ENCODE data around the gene IRF2BPL.
A peak's percentile ranks its signal among the peaks of the same experiment; 100 is the strongest.

IRF2BPL gene

GRCh38 chr14:77064521-77065178 lies 36.1 kb upstream of the IRF2BPL start:
- H4K5ac ChIP-seq (ENCODE audit: low read length) = no peak overlapping the region
- no peak overlapping the region for H3K9ac ChIP-seq (ENCODE audit: low read length)
- H3K36me3 ChIP-seq (ENCODE audit: control insufficient read depth, insufficient read depth, low read length) = no peaks in the 10 kb centered on the region
- no peak overlapping the region for H3K23ac ChIP-seq (ENCODE audit: low read length)
- H3K4me1 ChIP-seq (ENCODE audit: control insufficient read depth, low read depth, low read length) = no peaks in the 10 kb centered on the region
- no peak overlapping the region for H3K4me2 ChIP-seq (ENCODE audit: low read length)
- H3K4me3 ChIP-seq (ENCODE audit: low read length) = no peak overlapping the region
- H2BK5ac ChIP-seq (ENCODE audit: low read length) = no peak overlapping the region
- no peaks in the 10 kb centered on the region for H3K79me1 ChIP-seq (ENCODE audit: low read length)
- H3K27ac ChIP-seq (ENCODE audit: low read depth, low read length) = no peak overlapping the region
- no peaks in the 10 kb centered on the region for H3K79me2 ChIP-seq (ENCODE audit: control insufficient read depth, insufficient read depth, low read length)
- DNase-seq = no peak
- no peak overlapping the region for H4K8ac ChIP-seq (ENCODE audit: low read depth, low read length)
- H3K27me3 ChIP-seq (ENCODE audit: insufficient read depth, low read length, poor library complexity) = no peaks in the 10 kb centered on the region
- no peak overlapping the region for H2BK15ac ChIP-seq (replicated peaks; ENCODE audit: low read depth)
- no peak overlapping the region for H3K56ac ChIP-seq (ENCODE audit: low read length)
- H3K18ac ChIP-seq (ENCODE audit: low read length) = no peak overlapping the region
- H2AK5ac ChIP-seq (ENCODE audit: low read length) = no peak overlapping the region
- no CpG with 5 or more reads among the region's 8 CpGs for WGBS (ENCODE audit: extremely low coverage, insufficient coverage, low lambda C conversion rate)
- no peak overlapping the region for H2BK120ac ChIP-seq (ENCODE audit: low read depth, low read length)
- H3K4ac ChIP-seq (ENCODE audit: low read depth, low read length) = no peak overlapping the region

- Histone ChIP-seq H3K4me1 (ENCODE audit: control insufficient read depth, low read depth, low read length) (peaks cover 2% of the 10 kb centered on the region), H4K8ac (ENCODE audit: low read depth, low read length) (no peak overlapping the region), H3K27ac (ENCODE audit: low read depth, low read length) (no peak overlapping the region), H2BK120ac (ENCODE audit: low read depth, low read length) (no peak overlapping the region), H3K4me2 (ENCODE audit: low read length) (no peak overlapping the region), H2AK5ac (ENCODE audit: low read length) (no peak overlapping the region), H3K79me2 (ENCODE audit: control insufficient read depth, insufficient read depth, low read length) (no peaks in the 10 kb centered on the region), H3K36me3 (ENCODE audit: control insufficient read depth, insufficient read depth, low read length) (no peaks in the 10 kb centered on the region), H3K27me3 (ENCODE audit: insufficient read depth, low read length, poor library complexity) (no peaks in the 10 kb centered on the region), H3K23ac (ENCODE audit: low read length) (no peak overlapping the region), H3K4me3 (ENCODE audit: low read length) (no peak overlapping the region), H2BK15ac (replicated peaks; ENCODE audit: low read depth) (no peak overlapping the region), H4K5ac (ENCODE audit: low read length) (no peak overlapping the region), H3K4ac (ENCODE audit: low read depth, low read length) (no peak overlapping the region), H3K56ac (ENCODE audit: low read length) (no peak overlapping the region), H3K79me1 (ENCODE audit: low read length) (no peaks in the 10 kb centered on the region), H3K9ac (ENCODE audit: low read length) (no peak overlapping the region), H2BK5ac (ENCODE audit: low read length) (no peak overlapping the region), H3K18ac (ENCODE audit: low read length) (no peak overlapping the region)
- WGBS (ENCODE audit: extremely low coverage, insufficient coverage, low lambda C conversion rate) = no CpG with 5 or more reads among the region's 10 CpGs
- DNase-seq = no peak
Observed at GRCh38 chr14:77063571-77064171, 35.2 kb upstream of the IRF2BPL start.

- Histone ChIP-seq H3K36me3 (ENCODE audit: control insufficient read depth, insufficient read depth, low read length) (no peaks in the 10 kb centered on the region), H3K4me2 (ENCODE audit: low read length) (no peak overlapping the region), H2AK5ac (ENCODE audit: low read length) (no peak overlapping the region), H2BK5ac (ENCODE audit: low read length) (no peak overlapping the region), H3K4ac (ENCODE audit: low read depth, low read length) (no peak overlapping the region), H2BK15ac (replicated peaks; ENCODE audit: low read depth) (no peak overlapping the region), H2BK120ac (ENCODE audit: low read depth, low read length) (no peak overlapping the region), H3K27me3 (ENCODE audit: insufficient read depth, low read length, poor library complexity) (no peaks in the 10 kb centered on the region), H3K23ac (ENCODE audit: low read length) (peak overlapping the region; percentile 45), H3K56ac (ENCODE audit: low read length) (no peak overlapping the region), H3K79me1 (ENCODE audit: low read length) (no peaks in the 10 kb centered on the region), H3K27ac (ENCODE audit: low read depth, low read length) (no peak overlapping the region), H3K18ac (ENCODE audit: low read length) (no peak overlapping the region), H3K4me1 (ENCODE audit: control insufficient read depth, low read depth, low read length) (peaks cover 2% of the 10 kb centered on the region), H3K79me2 (ENCODE audit: control insufficient read depth, insufficient read depth, low read length) (no peaks in the 10 kb centered on the region), H3K9ac (ENCODE audit: low read length) (no peak overlapping the region), H4K8ac (ENCODE audit: low read depth, low read length) (no peak overlapping the region), H3K4me3 (ENCODE audit: low read length) (no peak overlapping the region), H4K5ac (ENCODE audit: low read length) (no peak overlapping the region)
- DNase-seq = no peak
- WGBS (ENCODE audit: extremely low coverage, insufficient coverage, low lambda C conversion rate) = no CpG with 5 or more reads among the region's 3 CpGs
Observed at GRCh38 chr14:77062261-77062660, 33.8 kb upstream of the IRF2BPL start.

- H3K27me3 ChIP-seq (ENCODE audit: insufficient read depth, low read length, poor library complexity) = no peaks in the 10 kb centered on the region
- H3K23ac ChIP-seq (ENCODE audit: low read length) = peak overlapping the region; percentile 45
- no peak overlapping the region for H2AK5ac ChIP-seq (ENCODE audit: low read length)
- no peak overlapping the region for H2BK15ac ChIP-seq (replicated peaks; ENCODE audit: low read depth)
- H3K79me2 ChIP-seq (ENCODE audit: control insufficient read depth, insufficient read depth, low read length) = no peaks in the 10 kb centered on the region
- peaks cover 2% of the 10 kb centered on the region for H3K4me1 ChIP-seq (ENCODE audit: control insufficient read depth, low read depth, low read length)
- no peak for DNase-seq
- no peaks in the 10 kb centered on the region for H3K36me3 ChIP-seq (ENCODE audit: control insufficient read depth, insufficient read depth, low read length)
- H3K27ac ChIP-seq (ENCODE audit: low read depth, low read length) = no peak overlapping the region
- H4K5ac ChIP-seq (ENCODE audit: low read length) = no peak overlapping the region
- no peak overlapping the region for H3K56ac ChIP-seq (ENCODE audit: low read length)
- H3K18ac ChIP-seq (ENCODE audit: low read length) = no peak overlapping the region
- no CpG with 5 or more reads among the region's 12 CpGs for WGBS (ENCODE audit: extremely low coverage, insufficient coverage, low lambda C conversion rate)
- H4K8ac ChIP-seq (ENCODE audit: low read depth, low read length) = no peak overlapping the region
- H3K4me2 ChIP-seq (ENCODE audit: low read length) = no peak overlapping the region
- H2BK5ac ChIP-seq (ENCODE audit: low read length) = no peak overlapping the region
- H3K4ac ChIP-seq (ENCODE audit: low read depth, low read length) = no peak overlapping the region
- no peaks in the 10 kb centered on the region for H3K79me1 ChIP-seq (ENCODE audit: low read length)
- no peak overlapping the region for H3K9ac ChIP-seq (ENCODE audit: low read length)
- no peak overlapping the region for H3K4me3 ChIP-seq (ENCODE audit: low read length)
- H2BK120ac ChIP-seq (ENCODE audit: low read depth, low read length) = no peak overlapping the region
Observed at GRCh38 chr14:77061630-77062257, 33.2 kb upstream of the IRF2BPL start.

GRCh38 chr14:77059276-77059915 lies 30.9 kb upstream of the IRF2BPL start:
- no peaks in the 10 kb centered on the region for H3K36me3 ChIP-seq (ENCODE audit: control insufficient read depth, insufficient read depth, low read length)
- H3K9ac ChIP-seq (ENCODE audit: low read length) = no peak overlapping the region
- H2BK120ac ChIP-seq (ENCODE audit: low read depth, low read length) = no peak overlapping the region
- H4K8ac ChIP-seq (ENCODE audit: low read depth, low read length) = no peak overlapping the region
- no peak overlapping the region for H3K18ac ChIP-seq (ENCODE audit: low read length)
- H2BK5ac ChIP-seq (ENCODE audit: low read length) = no peak overlapping the region
- H3K27me3 ChIP-seq (ENCODE audit: insufficient read depth, low read length, poor library complexity) = no peaks in the 10 kb centered on the region
- no peak overlapping the region for H3K27ac ChIP-seq (ENCODE audit: low read depth, low read length)
- no peak overlapping the region for H4K5ac ChIP-seq (ENCODE audit: low read length)
- H3K4ac ChIP-seq (ENCODE audit: low read depth, low read length) = no peak overlapping the region
- H2BK15ac ChIP-seq (replicated peaks; ENCODE audit: low read depth) = no peak overlapping the region
- H3K4me3 ChIP-seq (ENCODE audit: low read length) = no peak overlapping the region
- H3K4me1 ChIP-seq (ENCODE audit: control insufficient read depth, low read depth, low read length) = peaks cover 2% of the 10 kb centered on the region
- no peaks in the 10 kb centered on the region for H3K79me2 ChIP-seq (ENCODE audit: control insufficient read depth, insufficient read depth, low read length)
- DNase-seq = peak; percentile 93
- H3K23ac ChIP-seq (ENCODE audit: low read length) = no peak overlapping the region
- H3K79me1 ChIP-seq (ENCODE audit: low read length) = no peaks in the 10 kb centered on the region
- WGBS (ENCODE audit: extremely low coverage, insufficient coverage, low lambda C conversion rate) = no CpG with 5 or more reads among the region's 12 CpGs
- H3K56ac ChIP-seq (ENCODE audit: low read length) = peak overlapping the region; percentile 42
- H3K4me2 ChIP-seq (ENCODE audit: low read length) = no peak overlapping the region
- no peak overlapping the region for H2AK5ac ChIP-seq (ENCODE audit: low read length)

All from mesendoderm (in vitro differentiated cells).